ENCODE measurements around the gene WNT1. TPM values are rescaled to one million over a fixed set of nuclear protein-coding genes. Genes with fewer than 3 reads are reported as not detected.

Gene WNT1
- total and polyA plus RNA-seq, 11 donors, result 0.29 TPM; not detected in 10

DNA sequence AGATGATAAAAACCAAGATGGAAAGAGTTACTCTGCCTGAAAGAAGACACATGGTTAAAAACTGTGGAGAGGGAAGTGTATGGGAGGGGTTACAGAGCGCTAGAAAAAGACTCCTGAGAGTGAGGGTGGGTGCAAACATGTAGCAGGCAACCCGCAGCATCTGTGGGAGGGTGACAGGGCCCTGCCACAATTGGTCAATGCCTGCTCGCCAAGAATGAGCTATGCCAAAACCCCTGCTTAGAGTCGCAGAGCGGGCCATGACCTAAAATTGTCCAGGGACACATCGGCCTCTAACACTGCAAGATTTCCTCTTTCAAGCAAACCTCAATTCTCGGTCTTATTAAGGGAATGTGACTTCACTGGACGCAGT is 39.8 kb downstream of the WNT1 start:
- peak; percentile 57 to 84 (median 68) for DNase-seq
- WGBS, 4 donors, result 0 to 1% (median 1%) methylated on average over 7 to 8 of the region's 8 CpGs
- H3K27ac ChIP-seq, result peak overlapping the region; percentile 78 to 99 (median 95)
- no peaks in the 10 kb centered on the region for H3K27me3 ChIP-seq
- peaks cover 0 to 27% (median 23%) of the 10 kb centered on the region in 9 donors for H3K36me3 ChIP-seq
- H3K4me1 ChIP-seq, result peaks cover 0 to 48% (median 29%) of the 10 kb centered on the region in 12 donors
- peak overlapping the region; percentile 63 to 98 (median 82) for H3K4me3 ChIP-seq
- peak; percentile 42 to 68 (median 60) for ATAC-seq
- intact Hi-C loops (cut with DNase I), result loop anchor here in 3 of 10 donors (2.0 to 5.0 kb wide), 3 partner anchors 21 to 43 kb away; partner anchors contain the start of gene KMT2D (in 1 of the 3)
- TF ChIP-seq, protein P1, sequence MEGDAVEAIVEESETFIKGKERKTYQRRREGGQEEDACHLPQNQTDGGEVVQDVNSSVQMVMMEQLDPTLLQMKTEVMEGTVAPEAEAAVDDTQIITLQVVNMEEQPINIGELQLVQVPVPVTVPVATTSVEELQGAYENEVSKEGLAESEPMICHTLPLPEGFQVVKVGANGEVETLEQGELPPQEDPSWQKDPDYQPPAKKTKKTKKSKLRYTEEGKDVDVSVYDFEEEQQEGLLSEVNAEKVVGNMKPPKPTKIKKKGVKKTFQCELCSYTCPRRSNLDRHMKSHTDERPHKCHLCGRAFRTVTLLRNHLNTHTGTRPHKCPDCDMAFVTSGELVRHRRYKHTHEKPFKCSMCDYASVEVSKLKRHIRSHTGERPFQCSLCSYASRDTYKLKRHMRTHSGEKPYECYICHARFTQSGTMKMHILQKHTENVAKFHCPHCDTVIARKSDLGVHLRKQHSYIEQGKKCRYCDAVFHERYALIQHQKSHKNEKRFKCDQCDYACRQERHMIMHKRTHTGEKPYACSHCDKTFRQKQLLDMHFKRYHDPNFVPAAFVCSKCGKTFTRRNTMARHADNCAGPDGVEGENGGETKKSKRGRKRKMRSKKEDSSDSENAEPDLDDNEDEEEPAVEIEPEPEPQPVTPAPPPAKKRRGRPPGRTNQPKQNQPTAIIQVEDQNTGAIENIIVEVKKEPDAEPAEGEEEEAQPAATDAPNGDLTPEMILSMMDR (IDR thresholded peaks at IDR 0.05), result no peak
- TF ChIP-seq POLR2A (IDR thresholded peaks at IDR 0.05), result no peak
- H3K9me3 ChIP-seq, result no peaks in the 10 kb centered on the region

DNA sequence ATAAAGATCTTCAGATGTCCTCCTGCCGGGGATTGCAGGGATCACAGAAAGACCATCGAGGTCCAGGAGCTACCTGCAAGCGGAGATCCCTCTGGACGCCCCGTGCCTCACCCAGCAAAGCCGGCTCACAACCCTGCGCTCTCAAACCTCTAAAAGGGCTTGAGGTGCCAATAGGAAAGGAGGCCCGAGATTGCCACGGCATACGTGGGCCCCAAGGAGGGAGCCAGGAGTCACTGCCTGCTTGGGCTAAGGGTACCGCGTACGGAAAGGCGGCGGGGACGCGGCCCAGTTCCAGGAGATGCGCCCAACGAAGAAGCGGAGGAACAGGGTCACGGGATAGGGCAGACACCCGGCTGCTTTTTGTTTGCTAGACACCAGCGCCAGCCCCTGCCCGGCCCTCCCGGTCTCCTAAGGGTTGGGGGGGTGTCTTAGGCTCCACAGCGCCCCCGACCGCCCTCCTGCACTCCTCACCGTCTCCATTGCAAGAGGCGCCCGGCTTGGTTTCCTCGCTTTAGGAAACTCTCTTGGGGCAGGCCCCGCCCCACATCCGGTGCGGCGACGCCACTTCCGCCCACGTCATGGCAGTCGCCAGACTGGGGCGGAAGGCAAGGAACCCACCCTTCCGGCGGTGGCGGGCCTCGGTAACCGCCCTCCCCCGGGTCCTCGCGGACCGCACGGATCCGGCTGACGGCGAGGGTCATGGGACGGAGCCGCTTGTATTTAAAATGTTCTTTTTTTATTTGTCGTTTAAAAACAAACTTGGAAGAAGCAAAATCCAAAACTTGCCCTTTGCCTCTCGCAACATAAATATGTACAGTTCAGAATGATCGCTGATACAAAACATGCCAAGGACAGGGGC is 40.4 kb downstream of the WNT1 start, which contains the start of gene PRKAG1:
Gene PRKAG1 (minus strand): TSS at position 516 of the 859 bp plus-strand sequence. CDS start 36 bp downstream, at position 480.
- intact Hi-C loops (cut with DNase I), result loop anchor here in 3 of 10 donors (2.0 to 5.0 kb wide), 2 partner anchors 39 to 42 kb away; partner anchors contain the start of gene KMT2D (in 1 of the 3)
- H3K4me1 ChIP-seq, result peaks cover 0 to 46% (median 28%) of the 10 kb centered on the region in 12 donors
- DNase-seq, result peak; percentile 96 to 99 (median 97)
- peak within 1 kb of the TSS; percentile 78 to 99 (median 95) for H3K27ac ChIP-seq
- no peaks in the 10 kb centered on the region for H3K9me3 ChIP-seq
- H3K36me3 ChIP-seq, result peaks cover 0 to 30% (median 27%) of the 10 kb centered on the region in 9 donors
- peak; percentile 24 to 92 for TF ChIP-seq POLR2A (IDR thresholded peaks at IDR 0.05)
- TF ChIP-seq, protein P1 (IDR thresholded peaks at IDR 0.05), result peak in 11 of 12 donors; percentile 9 to 73 (median 55)
- peak; percentile 93 to 97 (median 96) for ATAC-seq
- 0% methylated on average over 27 to 59 of the region's 59 CpGs for WGBS, 4 donors
- H3K4me3 ChIP-seq, result peak within 1 kb of the TSS; percentile 63 to 98 (median 82)
- no peaks in the 10 kb centered on the region for H3K27me3 ChIP-seq

DNA sequence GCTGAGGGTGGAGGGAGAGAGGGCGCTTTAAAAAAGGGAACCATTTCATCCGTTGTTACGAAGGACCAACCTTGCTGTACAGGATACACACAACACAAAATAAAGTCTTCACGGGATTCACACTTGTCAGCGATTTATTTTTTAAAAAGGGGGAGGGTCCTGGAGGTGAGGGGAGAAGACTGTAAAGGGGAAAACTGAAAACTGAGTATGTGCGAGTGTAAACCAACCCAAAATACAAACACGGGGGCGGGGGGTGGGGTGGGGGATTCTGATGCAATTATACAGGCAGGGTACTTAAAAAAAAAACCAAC is 41.0 kb downstream of the WNT1 start:
- 5 to 10% (median 8%) methylated on average over 8 of the region's 8 CpGs for WGBS, 4 donors
- H3K4me1 ChIP-seq, result peaks cover 0 to 41% (median 28%) of the 10 kb centered on the region in 12 donors
- peak overlapping the region; percentile 63 to 98 (median 82) for H3K4me3 ChIP-seq

More for the DNA sequence above, 41.0 kb downstream of the WNT1 start:
- H3K27me3 ChIP-seq, result no peaks in the 10 kb centered on the region
- TF ChIP-seq, protein P1 (IDR thresholded peaks at IDR 0.05), result no peak
- no peak for TF ChIP-seq POLR2A (IDR thresholded peaks at IDR 0.05)
- intact Hi-C loops (cut with DNase I), result loop anchor here in 3 of 10 donors (2.0 to 5.0 kb wide), 2 partner anchors 38 to 42 kb away; partner anchors contain the start of gene KMT2D (in 1 of the 3)
- ATAC-seq (peak in 2 of 4 donors; percentile 1 to 15), DNase-seq (peak in 1 of 5 donors; percentile 17)
- no peaks in the 10 kb centered on the region for H3K9me3 ChIP-seq
- H3K36me3 ChIP-seq, result peaks cover 0 to 36% (median 33%) of the 10 kb centered on the region in 9 donors
- peak overlapping the region; percentile 78 to 99 (median 95) for H3K27ac ChIP-seq
